Stimulated activated CD8-positive, alpha-beta memory T cell treated with anti-CD3 and anti-CD28 coated beads, Interleukin-15, amount 100 ng/mL, for 24 hours (primary cell): Measurements from ENCODE around the gene GABRB3.

Source experiments
- DNase-seq: peaks from one replicate; pipeline ENCODE4 v3.0.0-alpha.2; 2020; ENCODE audit warnings: low read depth

GABRB3 gene

DNA sequence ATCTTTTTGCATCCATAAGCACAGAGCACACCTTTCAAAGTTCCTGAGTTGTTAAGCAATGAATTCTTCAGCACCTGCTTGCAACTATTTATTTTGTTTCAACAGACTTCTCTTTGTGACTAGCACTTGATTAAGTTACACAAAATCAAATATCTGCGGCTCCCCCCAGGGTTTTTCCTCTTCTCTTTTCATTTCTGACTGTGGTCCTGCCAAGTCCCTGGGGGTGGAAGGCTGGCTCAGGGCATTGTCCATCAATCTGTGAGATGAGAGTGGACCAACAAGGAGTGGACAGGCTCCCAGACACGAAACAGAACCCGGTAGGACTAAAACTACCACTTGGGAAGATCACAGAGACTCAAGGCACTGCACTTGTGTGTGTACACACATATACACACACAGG, 96.8 kb downstream of the GABRB3 start:
- DNase-seq: no peak

GRCh38 chr15:26674467-26674866, 98.4 kb downstream of the GABRB3 start:
- DNase-seq: no peak

DNA sequence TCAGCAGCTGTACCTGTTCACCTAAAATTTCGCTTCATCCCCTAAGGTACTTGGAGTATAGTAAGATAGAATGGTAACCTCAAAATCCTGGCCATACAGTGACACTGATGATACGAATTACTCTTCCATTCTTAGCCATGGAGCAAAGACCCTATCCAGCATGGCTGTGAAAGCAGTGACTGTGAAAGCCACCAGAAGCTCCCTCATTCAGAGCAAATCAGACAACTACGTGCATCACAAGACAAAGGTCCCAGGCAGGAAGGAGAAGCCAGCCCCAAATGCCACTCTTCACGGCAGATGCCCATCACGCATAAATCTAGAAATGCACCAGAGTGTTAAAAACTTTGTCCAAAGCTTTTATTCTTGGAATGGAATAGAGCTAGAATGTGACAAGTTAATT, 99.4 kb downstream of the GABRB3 start:
- no peak for DNase-seq

DNA sequence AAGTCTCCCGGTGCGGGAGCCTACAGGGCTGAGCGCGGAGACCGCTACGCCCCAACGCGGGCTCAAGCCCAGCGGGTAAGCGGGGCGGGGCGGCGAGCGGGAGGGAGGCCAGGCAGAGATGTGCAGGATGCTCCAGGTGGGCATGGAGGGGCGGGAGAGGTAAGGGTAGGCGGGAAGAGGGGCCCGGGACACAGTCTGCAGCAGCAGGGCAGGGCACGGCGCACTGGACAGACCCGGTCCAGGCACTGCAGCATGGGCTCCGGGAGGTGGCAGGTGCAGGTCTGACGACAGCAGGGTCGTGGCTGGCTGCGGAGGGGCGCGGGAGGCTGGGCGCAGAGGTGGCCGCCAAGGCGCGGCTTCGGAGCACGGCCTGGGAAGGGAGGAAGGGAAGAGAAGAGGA, 102.8 kb downstream of the GABRB3 start:
- DNase-seq: no peak

- DNase-seq: no peak
These were observed 105.5 kb downstream of the GABRB3 start for GRCh38 chr15:26667222-26667988.

DNA sequence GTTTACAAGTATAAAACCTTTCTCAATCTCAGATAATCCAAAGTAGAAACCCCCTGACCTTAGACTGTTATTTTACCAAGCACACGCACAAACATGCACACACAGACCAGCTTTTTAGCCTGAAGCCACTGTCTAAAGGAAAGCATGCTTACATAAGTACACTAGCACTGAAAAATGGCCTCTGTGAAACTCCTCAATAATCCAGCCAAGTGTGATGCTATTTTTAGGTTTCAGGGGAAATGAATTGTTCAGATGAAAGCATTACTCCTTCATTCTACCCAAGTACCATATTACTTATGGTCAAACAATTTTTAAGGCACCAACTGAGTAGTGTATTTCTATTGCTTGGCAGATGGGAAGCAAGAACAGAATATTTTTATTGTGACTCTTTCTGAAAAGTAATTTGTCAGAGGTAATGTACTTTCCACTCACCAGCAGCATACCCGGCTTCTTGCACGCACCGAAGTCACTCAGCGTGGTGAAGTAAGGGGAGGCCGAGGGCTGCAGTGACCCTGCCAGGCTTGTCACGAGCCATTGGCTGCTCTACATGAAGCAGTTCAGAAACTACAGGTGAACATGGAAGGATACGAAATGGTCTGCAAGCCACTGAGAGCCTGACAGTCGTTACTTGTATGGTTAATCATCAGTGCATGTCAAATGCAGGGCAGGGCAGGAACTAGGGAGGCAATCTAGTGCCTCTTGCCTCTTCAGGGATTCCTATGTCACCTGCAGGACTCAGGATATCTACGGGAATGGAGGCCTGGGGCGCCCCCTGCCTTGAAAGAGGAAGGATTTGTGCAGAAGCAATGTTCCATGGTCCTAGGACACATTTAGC, 106.7 kb downstream of the GABRB3 start:
- DNase-seq: no peak

- DNase-seq: no peak
These were observed 110.6 kb downstream of the GABRB3 start for GRCh38 chr15:26662283-26662682.

DNA sequence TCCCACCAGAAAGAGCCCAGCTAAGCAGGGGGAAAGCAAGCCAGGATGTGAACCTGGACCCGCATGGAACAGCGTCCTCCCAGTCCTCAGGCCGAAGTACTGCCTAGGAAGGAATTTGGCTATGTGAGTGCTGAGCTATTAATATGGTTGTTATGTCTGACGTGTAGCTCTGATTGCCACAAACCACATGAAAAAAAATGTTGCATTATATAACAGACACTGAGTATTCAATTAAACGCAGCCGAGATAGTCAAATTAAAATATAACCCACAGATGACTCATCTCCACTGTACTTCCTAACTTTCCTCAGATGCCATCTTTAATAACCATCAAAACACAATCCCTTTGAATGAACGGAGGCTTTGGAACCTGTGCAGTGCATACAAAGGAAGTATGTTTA, 111.1 kb downstream of the GABRB3 start:
- no peak for DNase-seq

DNA sequence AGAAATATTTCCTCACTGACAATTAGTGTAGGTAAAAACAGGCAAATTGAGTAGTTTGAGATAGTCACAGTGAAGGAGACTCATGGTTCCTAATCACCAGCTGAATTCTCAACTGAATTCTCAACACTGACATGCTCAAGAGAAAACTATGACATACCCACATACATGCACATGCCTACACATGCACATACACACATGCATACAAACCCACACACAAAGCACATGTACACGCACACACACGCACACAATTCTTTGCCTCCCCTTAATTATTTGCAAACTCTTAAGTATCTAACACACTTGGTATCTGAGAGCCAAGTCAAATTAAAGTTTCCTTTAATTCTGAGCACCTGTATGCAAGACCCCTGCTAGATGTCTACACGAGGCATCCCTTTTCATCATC, 111.8 kb downstream of the GABRB3 start:
- no peak for DNase-seq

DNA sequence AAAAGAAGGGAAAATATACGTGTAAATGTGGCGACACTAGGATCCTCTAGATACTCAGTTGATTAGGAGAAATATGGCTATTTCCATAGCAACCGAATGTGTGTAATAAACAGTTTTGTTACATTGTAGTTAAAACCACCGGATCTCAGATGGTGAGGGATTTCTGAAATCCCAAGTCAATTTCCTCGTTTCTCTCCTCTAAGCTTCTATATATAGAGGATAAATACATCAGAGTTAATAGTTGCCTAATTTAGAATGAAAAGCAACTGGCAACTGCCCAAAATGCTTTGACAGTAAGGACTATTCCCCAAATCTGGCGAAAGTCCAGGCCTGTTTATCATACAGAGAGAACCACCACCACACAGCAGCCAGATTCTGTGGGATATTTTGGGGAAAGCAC, 112.6 kb downstream of the GABRB3 start:
- DNase-seq: no peak

DNA sequence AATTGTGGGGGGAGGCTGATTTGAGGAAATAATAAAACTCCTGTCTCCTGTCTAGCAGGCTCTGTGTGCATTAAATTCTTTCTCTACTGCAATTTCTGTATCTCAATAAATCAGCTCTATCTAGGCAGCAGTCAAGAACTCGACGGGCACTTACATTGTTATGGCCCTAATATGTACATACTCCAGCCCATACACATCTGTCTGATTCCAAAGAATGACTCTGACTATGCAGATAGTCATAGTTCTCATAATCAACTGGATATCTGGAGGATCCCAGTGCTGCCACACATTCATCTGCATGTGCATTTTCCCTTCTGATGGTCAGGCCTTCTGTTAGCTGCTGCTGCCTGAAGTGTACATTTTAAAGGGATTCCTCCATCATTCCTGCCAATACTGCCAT, 114.6 kb downstream of the GABRB3 start:
- DNase-seq: no peak

GRCh38 chr15:26656080-26656479, 116.8 kb downstream of the GABRB3 start:
- DNase-seq: no peak

DNA sequence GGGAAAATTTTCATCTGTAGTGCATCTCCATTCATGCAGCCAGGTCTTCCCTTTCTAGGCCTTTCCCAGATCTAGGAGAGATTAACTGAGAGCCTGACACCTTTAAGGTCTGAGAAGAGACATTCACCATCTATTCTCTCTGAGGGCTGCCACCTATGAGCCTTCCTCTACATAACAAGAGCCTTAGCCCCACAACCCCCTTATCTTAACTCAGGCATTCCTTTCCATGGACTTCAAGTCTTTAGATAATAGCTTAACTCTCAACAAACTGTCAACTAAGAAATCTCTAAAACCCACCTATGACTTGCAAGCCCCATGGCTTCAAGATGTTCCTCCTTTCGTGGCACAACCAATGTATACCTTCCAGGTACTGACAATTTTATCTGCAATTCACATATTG, 121.0 kb downstream of the GABRB3 start:
- no peak for DNase-seq

- no peak for DNase-seq
These were observed 124.2 kb downstream of the GABRB3 start for GRCh38 chr15:26648676-26649075.

DNA sequence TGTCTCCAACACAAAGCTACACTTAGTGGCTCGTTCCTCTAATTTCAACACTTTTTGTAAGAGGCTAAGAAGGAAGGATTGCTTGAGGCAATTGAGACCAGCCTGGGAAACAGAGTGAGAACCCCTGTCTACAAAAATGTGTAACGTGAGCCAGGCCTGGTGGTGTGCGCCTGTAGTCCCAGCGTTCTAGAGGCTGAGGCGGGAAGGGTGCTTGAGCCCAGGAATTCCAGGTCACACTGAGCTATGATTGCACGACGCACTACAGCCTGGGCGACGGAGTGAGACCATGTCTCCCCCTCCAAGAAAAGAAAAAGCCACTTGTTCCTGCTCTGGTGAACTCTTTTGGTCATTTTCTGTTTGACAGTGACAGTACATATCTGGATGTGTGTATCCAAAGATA, 127.9 kb downstream of the GABRB3 start:
- DNase-seq: no peak

DNA sequence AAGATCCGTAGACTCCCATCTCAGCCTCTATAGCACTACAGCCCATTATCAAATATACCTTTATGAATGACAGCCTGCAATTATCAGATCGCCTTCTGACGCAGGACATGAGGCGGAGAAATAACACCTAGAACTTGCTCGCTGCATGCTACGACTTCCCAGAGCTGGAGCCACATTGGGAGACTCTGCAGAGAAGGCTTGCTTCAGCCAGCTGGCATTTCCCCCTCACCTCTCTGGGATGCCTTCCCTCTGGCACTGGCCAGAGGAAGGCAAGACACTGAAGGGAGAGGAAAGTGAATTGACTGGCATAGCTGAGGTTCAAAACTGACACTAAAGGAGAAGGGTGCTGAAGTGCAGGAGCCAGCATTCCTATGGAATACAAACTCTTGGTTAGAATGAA, 131.7 kb downstream of the GABRB3 start:
- no peak for DNase-seq

DNA sequence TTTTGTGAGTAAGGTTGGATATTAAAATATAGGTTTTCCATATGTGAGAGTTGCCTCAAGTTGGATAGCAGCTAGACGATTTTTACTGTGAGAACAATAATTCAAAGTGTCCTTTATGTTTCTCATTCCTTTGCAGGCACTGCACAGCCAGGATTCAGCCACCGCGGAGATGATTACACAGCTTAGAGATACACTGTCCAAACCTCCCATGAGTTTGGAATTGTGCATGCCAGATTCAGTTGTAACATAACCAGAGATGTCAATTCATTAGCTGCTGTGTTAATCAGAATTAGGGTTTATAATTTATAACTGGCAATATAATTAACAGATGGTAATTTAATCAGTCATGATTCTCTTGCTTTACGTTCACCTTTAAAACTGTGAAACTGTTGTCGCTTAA, 132.3 kb downstream of the GABRB3 start:
- DNase-seq: no peak

DNA sequence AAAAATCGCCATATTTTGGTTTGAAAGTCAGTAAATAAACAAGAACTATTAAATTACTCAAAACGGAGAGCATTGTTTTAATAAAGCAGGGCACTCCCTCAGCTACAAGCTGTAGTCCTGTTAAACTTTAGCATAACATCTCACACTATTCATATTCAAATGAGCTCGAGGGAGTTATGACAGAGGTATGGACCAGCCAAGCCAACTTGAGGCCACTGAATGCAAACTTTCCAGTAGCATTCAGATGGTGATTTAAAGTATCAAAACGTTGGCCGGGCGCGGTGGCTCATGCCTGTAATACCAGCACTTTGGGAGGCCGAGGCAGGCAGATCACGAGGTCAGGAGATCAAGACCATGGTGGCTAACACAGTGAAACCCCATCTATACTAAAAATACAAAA, 132.9 kb downstream of the GABRB3 start:
- DNase-seq: no peak

DNA sequence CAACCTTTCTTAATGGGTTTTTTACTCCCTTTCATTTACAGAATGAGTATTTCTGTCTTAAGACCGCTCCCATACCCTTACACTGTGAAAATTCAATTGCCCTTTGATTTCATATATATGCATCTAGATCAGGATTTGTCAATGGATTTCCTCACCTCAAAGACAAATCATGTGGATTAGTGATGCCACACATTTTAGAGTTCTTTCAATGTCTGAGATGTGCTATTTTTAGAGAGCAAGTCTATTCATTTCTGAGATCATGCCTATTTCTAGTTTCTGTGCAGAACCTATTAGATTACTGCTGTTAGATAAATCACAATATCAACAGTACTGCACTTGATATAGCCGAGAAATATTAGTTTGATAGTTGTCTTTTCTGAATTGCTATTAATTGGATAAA, 137.3 kb downstream of the GABRB3 start:
- no peak for DNase-seq

DNA sequence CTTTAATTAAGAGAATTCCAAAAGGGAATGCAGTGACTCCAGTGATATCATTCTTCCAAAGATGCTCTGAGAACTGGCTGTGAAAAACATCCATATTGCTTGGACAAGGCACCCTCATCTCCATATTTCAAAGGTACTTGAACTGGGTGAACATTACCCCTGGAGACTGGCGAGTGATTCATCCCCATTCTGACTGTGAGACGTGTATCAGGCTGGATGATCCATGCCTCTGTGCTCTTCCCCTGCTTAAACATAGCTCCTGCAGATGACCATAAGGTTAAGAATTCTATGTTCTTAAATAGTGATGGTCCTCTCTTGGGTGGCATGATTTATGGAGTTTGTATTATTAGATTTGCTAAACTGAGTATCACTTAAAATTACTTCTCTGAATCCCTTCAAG, 137.8 kb downstream of the GABRB3 start:
- no peak for DNase-seq

GRCh38 chr15:26634319-26634718, 138.5 kb downstream of the GABRB3 start:
- no peak for DNase-seq

DNA sequence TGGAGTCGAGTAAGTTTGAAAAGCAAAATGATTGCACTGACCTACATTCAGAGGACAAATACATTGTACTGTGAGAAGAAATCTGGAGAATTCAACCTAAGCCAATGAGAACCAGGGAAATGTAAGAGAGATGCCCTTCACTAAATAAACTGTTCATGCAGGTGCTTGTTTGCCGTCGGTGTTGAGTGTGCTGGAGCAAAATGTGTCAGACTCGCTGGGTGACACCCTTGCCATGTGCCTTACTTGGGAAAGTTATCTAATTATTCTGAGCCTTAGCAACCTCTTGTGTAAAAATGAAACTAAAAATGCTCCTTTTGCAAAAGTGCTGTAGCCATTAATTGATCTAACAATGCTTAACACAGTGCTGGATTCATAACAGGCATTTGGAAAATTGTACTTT, 140.4 kb downstream of the GABRB3 start:
- no peak for DNase-seq

DNA sequence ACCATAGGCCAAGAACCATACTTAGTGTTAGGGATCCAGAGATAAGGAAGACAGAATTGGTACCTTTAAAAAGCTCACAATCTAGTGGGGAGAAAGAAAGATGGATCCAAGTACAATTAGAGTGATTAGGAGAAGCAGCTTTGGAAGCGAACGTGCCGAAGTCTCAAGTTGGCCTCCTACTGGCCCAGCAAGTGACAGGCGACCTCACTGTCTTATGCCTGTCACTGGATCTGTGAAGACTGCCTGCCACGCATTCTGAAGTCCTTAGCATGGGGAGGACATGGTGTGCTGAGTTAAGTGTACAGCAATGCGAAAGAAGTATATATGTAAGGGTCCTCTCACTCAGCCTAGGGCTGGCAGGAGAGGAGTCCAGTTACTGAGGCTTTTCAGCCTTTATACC, 141.0 kb downstream of the GABRB3 start:
- no peak for DNase-seq

DNA sequence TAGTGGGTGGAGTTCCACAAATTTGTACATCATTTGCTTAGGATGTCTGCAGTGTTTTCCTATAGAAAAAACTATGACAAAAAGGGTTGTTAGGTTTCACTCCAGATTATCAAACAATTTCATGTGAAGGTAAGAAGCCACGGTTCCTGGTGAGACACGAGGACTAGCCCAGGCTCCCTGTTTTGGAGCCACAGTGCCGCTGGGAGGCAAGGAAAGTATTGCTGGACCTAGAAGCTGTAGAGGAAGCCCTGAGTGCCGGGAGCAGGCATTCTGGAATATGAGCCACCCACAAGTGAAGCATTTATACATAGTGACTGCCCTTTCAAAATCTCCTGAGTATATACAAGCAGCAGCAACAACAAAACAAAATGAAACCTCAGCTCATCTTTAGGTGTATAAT, 142.0 kb downstream of the GABRB3 start:
- no peak for DNase-seq
